K562 (cell line): ENCODE measurements around the gene USP31. TPM values are rescaled to one million over a fixed set of nuclear protein-coding genes. Genes with fewer than 3 reads are reported as not detected.

ENCODE experiments used
- ARNT ChIP-seq, 2 experiments: fragments of 450-650 bp; IDR thresholded peaks; 2 replicates each; pipeline ENCODE4 v1.6.1; 2016; ENCODE audit warnings: mild to moderate bottlenecking in 1 of 2
- CCAR2 ChIP-seq: fragments of 200-400 bp; formaldehyde crosslinking; IDR thresholded peaks from 2 replicates; pipeline ENCODE4 v1.6.1; 2017; ENCODE audit warnings: mild to moderate bottlenecking, low read depth, low read length
- IFI16 ChIP-seq: fragments of 250-450 bp; sonication (Bioruptor Pico); IDR thresholded peaks from 2 replicates; pipeline ENCODE4 v2.1.2; 2022; ENCODE audit warnings: mild to moderate bottlenecking, inconsistent platforms
- MAX ChIP-seq: sonication (generic); formaldehyde crosslinking; IDR thresholded peaks from 2 replicates; pipeline ENCODE4 v1.9.0; 2022; ENCODE audit warnings: mild to moderate bottlenecking, missing genetic modification reagents
- MCM3 ChIP-seq: fragments of 450-650 bp; IDR thresholded peaks from 2 replicates; pipeline ENCODE4 v1.6.1; 2016
- MITF ChIP-seq: IDR thresholded peaks from 2 replicates; pipeline ENCODE4 v1.6.1; 2014; ENCODE audit warnings: antibody characterized with exemption
- NR4A1 ChIP-seq, 2 experiments: fragments of 250-450 bp in 1 of 2; fragments of 450-650 bp in 1 of 2; sonication (Bioruptor Pico) in 1 of 2; IDR thresholded peaks; 2 replicates each; pipeline versions ENCODE4 v1.4.0 to v1.6.1; 2016 to 2020; ENCODE audit warnings: mild to moderate bottlenecking in 2 of 2, missing compliant biosample characterization in 1 of 2, missing genetic modification characterization in 1 of 2, moderate library complexity in 1 of 2
- RREB1 ChIP-seq: fragments of 250-450 bp; sonication (Bioruptor Pico); IDR thresholded peaks from 2 replicates; pipeline ENCODE4 v1.4.0; 2020
- ZBTB5 ChIP-seq: fragments of 450-650 bp; IDR thresholded peaks from 2 replicates; pipeline ENCODE4 v1.6.1; 2017; ENCODE audit warnings: antibody characterized with exemption
- ZNF224 ChIP-seq: sonication (generic); formaldehyde crosslinking; IDR thresholded peaks from 2 replicates; pipeline ENCODE4 v1.8.0; 2022; ENCODE audit warnings: mild to moderate bottlenecking, missing genetic modification reagents
- ZNF253 ChIP-seq: fragments of 250-450 bp; sonication (Bioruptor Pico); conservative IDR thresholded peaks from 2 replicates; pipeline ENCODE4 v1.6.1; 2021; ENCODE audit warnings: mild to moderate bottlenecking
- ZNF408 ChIP-seq: fragments of 250-450 bp; sonication (Bioruptor Pico); IDR thresholded peaks from 2 replicates; pipeline ENCODE4 v1.4.0; 2020; ENCODE audit warnings: low read depth, mild to moderate bottlenecking, moderate library complexity
- ZNF592 ChIP-seq: fragments of 450-650 bp; IDR thresholded peaks from 2 replicates; pipeline ENCODE4 v1.6.1; 2017; ENCODE audit warnings: antibody characterized with exemption, mild to moderate bottlenecking
- polyA plus RNA-seq, 8 experiments: library from polyadenylated mRNA; depleted of rRNA in 4 of 8; stranded (reverse) in 5 of 8; unstranded in 3 of 8; fragments of >200 nt; fragmentation: Nextera tagmentation in 2 of 8; fragmentation: Illumina TruSeq in 1 of 8; extraction: Ambion mirVana in 2 of 8; extraction: Trizol in 1 of 8; gene quantifications; 2 replicates each; pipeline versions ENCODE4 v1.2.1 to v1.2.3, GENCODE V29; 2011 to 2014; ENCODE audit warnings: inconsistent platforms in 1 of 8, missing spikeins in 1 of 8
- total RNA-seq, 7 experiments: library from RNA; depleted of rRNA in 6 of 7; stranded (reverse); fragments of >200 nt in 6 of 7; fragmentation: Illumina TruSeq in 2 of 7; extraction: Trizol in 2 of 7; gene quantifications; 2 replicates each; pipeline versions ENCODE4 v1.2.1 to v1.2.3, GENCODE V29; 2011 to 2021; ENCODE audit warnings: low replicate concordance in 1 of 7

USP31 gene
- total and polyA plus RNA-seq, 9 of the 15 experiments (the other 6 are each of a cell fraction or from before 2014, with no cell fraction given) = 0.56 to 4.9 (median 2.9) TPM

- TF ChIP-seq ZNF592 = no peak
- no peak for TF ChIP-seq ZNF224 (CRISPR knock-in tag)
- TF ChIP-seq RREB1 (CRISPR knock-in tag) = no peak
- TF ChIP-seq ZNF408 = no peak
- no peak for TF ChIP-seq NR4A1 (CRISPR knock-in tag; IDR thresholded peaks at IDR 0.05)
- TF ChIP-seq NR4A1 (tag; IDR thresholded peaks at IDR 0.05) = peak; percentile 79; the same call in 1 of the 2 replicates
- no peak for TF ChIP-seq CCAR2
- no peak for TF ChIP-seq MCM3
- no peak for TF ChIP-seq IFI16 (CRISPR knock-in tag)
- TF ChIP-seq ZBTB5 = no peak
- TF ChIP-seq ARNT (IDR thresholded peaks at IDR 0.05) = no peak
- peak; percentile 73 for TF ChIP-seq MAX (CRISPR knock-in tag)
- TF ChIP-seq ZNF253 (CRISPR knock-in tag) = no peak
- TF ChIP-seq MITF = peak; percentile 17; the same call in 1 of the 2 replicates
These were observed at the start of gene USP31 (continued) for GRCh38 chr16:23149267-23149992.
